Measurements from ENCODE around the gene BCL2L14.

Gene BCL2L14

DNA sequence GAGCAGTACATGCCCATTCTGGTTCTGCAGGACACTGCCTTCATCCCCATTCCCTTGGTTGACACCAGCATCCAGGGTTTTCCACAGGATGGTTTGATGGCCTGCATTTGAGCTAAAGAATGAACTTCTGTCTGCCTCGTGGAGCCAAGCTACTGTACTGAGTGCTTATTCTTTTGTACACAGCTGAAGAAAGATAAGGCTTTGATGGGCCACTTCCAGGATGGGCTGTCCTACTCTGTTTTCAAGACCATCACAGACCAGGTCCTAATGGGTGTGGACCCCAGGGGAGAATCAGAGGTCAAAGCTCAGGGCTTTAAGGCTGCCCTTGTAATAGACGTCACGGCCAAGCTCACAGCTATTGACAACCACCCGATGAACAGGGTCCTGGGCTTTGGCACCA lies 23.7 kb downstream of the BCL2L14 start:
- no peak for TF ChIP-seq CTCF (IDR thresholded peaks at IDR 0.05)

DNA sequence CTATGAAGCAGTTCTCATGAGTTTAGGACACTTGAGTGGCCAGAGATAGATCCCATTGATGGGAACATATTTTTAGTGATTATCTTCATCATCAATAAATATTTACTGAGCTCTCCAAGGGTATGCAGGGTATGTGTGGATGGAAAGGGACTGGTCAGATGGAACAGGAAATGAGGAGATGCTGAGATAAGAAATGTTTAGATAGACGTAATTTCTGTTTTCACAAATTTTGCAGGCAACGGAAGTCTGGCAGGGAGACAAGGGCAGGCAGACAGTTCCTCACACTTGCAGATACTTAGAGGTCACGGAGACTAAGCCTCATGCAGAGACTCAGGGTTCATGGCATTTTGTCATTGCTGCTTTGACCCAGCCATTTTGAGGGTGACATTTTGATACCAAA lies 24.3 kb downstream of the BCL2L14 start:
- no peak for TF ChIP-seq CTCF (IDR thresholded peaks at IDR 0.05)

GRCh38 chr12:12097891-12098690 lies 27.4 kb downstream of the BCL2L14 start:
- TF ChIP-seq CTCF (IDR thresholded peaks at IDR 0.05) = no peak

DNA sequence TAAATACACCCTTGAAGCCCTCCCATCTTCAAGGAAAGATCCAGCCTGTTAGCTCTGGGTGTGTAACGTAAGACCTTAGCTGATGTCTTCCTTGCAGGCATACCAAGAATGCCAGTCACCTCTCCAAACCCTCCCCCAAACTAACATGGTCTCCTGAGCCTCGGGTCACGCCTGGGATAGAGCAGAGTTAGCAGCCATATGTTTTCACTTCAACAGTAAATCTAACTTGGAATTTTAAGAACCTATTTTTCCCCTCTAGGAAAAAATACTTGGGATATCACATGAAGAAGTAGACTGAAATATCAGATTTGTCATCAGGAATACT lies 27.9 kb downstream of the BCL2L14 start:
- no peak for TF ChIP-seq CTCF (IDR thresholded peaks at IDR 0.05)

DNA sequence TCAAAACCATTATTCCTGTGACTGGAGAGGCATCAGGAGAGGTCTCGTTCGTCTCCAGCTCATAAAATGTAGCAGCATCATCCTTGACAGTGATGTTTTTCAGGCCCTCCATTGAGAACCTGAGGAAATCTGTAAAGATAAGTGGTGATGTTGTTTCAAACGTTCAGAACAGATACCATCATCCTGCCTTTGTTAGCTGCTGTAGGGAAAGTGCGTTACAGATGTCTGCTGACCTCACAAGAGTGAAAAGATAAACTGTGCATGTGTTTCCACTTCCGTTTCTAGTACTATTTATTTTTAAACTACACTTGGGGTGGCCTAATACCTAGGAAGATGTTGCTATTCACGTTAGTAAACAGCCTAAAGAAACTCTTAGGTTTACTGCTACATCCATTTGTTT lies 28.4 kb downstream of the BCL2L14 start:
- TF ChIP-seq CTCF (IDR thresholded peaks at IDR 0.05) = no peak

DNA sequence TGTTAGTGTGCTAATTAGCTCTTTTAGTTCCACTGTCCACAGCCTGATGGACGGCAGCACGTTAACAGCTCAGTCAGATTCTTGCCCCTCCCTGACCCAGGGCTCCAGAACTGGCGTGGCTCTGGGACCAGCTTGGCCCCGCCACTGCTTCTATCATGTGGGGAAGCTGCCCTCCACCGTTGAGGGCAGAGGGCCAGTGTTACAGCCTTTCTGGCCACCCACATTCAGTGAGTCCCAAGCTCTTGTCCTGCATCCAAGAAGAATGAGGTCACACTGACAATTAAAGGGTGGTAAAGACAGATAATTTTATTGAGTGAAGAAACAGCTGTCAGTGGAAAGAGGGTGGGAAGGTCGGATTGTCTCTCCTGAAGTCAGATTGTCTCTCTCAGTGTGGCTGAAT lies 36.9 kb downstream of the BCL2L14 start:
- TF ChIP-seq CTCF (IDR thresholded peaks at IDR 0.05) = no peak

DNA sequence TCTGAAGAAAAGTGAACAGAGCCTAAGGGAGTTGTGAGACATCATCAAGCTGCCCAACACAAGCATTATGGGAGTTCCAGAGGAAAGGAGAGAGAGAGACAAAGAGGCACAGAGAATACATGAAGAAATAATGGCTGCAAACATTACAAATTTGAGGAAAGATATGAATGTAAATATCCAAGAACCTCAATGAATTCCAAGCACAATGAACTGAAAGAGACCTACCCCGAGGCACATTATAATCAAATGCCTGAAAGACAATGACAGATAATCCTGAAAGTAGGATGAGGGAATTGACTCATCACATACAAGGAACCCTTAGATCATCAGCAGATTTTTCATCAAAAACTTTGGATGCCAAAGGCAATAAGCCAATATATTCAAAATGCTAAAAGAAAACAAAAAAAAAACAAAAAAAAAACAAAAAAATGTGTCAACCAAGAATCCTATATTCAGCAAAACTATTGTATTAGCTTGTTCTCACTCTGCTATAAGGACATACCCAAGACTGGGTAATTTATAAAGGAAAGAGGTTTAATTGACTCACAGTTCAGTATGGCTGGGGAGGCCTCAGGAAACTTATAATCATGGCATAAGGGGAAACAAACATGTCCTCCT lies 37.8 kb downstream of the BCL2L14 start:
- no peak for TF ChIP-seq CTCF (IDR thresholded peaks at IDR 0.05)

Measured in LNCAP (cell line).